Ecto neural progenitor cell (in vitro differentiated cells): ENCODE results near the gene ZNHIT1.
A peak's percentile ranks its signal among the peaks of the same experiment; 100 is the strongest.
"Not testable (repeated sequence)": the region's sequence is repeated elsewhere in the genome, so short reads cannot be mapped to it uniquely, and the experiment has no call there.

Experiments
- DNase-seq: peaks from one replicate; pipeline ENCODE4 v3.0.0-alpha.2; 2018; ENCODE audit warnings: low spot score

ZNHIT1 gene

DNA sequence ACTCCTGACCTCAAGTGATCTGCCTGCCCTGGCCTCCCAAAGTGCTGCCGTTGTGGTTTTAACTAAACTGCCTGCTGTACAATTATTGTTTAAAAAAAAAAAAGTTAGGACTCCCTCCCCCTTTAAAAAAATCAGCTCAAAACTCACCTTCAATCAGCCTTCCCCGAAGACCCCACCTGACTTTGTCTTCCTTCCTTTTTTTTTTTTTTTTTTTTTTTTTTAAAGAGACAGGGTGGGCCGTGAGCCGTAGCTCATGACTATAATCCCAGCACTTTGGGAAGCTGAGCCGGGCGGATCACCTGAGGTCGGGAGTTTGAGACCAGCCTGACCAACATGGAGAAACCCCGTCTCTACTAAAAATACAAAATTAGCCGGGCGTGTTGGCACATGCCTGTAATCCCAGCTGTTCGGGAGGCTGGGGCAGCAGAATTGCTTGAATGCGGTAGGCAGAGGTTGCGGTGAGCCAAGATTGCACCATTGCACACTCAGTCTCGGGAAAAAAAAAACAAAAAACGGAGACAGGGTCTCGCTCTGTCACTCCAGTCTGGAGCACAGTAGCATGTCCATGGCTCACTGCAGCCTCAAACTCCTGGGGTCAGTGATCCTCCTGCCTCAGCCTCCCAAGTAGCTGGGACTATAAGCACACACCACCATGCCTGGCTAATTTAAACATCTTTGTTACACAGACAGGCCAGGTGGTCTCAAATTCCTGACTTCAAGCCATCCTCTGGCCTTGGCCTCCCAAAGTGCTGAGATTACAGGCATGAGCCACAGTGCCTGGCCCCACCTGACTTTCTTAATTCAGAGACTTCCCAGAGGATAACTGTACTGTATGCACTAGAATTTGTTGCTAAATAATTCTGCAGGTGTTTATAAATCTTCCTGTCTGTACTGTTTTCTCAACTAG, 23.7 kb downstream of the ZNHIT1 start:
- DNase-seq = no peak

DNA sequence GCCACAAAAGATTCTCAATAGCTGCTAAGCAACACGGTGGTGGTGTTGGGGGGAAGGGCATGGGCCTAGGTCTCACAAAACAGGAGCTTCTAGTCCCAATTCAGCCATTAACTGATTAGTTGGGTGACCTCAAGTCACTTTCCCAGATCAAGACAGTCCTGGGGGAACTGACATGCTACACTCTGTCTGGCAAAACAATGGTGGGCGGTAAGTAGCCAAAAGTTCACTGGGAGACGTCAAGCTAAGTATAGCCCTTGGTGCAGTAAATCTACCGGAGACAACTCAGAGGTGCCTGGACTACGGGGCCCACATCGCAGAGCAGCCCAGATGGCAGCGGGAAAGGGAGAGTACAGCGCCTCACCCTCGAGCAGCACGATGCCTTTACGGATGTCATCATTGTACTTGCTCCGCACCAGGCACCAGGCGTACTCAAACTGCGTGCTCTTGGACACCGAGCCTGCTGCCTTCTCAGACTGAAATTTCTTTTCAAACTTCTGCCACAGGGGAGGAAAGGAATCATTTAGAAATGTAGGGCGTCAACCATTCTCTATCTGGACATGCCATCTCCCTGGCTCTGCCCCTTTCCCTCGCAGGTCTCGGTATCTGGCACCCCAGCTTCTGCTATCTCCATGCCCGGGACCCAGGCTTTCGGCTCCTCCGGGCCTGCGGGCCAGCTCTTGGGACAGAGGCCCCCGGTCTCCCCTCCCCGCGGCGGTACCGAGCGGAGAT, 25.8 kb downstream of the ZNHIT1 start:
- DNase-seq = no peak

DNA sequence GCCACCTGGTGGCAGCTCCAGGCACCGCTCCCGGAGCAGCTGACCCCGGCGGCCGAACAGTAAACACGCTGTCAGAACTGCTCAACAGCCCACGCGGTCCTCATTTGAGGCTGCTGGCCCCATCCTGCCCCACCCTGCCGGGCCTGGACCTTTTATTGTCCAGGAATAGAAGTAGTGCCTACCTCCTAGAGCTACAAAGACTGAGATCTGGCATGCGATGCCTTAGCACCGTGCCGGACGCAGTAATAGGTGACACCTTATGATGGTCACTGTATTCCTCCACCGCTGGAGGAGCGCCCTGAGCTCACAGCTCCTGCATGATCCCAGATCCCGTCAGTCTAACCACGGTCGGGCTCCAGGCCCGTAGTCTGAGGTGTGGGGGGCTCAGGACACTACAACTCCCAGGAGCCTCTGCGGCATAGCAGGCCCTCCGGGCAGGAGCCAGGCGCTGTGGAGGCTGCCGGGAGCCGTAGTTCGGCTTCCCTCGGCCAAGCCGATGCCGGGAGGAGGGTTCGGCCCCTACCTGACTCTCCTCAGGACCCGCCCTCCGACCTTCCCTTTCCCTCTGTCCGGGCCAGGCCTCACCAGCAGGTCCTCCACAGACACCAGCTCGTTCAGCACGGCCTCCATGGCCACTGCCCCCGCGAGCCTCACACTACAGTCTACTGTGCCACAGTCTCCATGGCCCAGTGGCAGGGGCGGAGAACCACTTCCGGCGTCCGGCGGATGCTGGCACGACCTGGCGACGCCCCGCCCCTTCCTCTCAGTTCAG, 26.6 kb downstream of the ZNHIT1 start, which contains the start of gene FIS1:
Gene FIS1, minus strand, starts transcription at position 707 of the 772 bp plus-strand sequence. Its CDS starts 77 bp downstream, at position 630.
- peak; percentile 96 for DNase-seq

DNA sequence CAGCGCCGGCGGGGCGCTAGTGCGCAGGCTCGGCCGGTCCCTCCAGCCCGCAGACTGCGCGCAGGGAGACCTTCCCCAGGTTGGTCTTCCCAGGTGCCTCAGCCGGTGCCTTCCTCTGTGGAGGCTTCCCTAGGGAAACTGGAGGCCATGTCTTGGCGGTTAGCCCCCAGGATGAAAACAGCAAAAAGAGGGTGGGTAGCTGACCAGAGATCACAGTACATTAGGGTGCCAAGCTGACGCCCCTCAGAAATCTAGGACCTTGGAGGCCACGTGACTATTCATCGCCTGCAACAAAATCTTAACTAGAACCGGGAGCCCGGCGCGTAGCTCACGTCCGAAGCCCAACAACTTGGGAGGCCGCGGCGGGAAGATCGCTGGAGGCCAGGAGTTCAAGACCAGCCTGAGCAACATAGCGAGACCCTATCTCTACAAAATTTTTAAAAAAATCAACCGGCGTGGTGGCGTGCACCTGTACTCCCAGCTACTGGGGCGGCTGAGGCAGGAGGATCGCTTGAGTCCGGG, 27.2 kb downstream of the ZNHIT1 start:
- no peak for DNase-seq

DNA sequence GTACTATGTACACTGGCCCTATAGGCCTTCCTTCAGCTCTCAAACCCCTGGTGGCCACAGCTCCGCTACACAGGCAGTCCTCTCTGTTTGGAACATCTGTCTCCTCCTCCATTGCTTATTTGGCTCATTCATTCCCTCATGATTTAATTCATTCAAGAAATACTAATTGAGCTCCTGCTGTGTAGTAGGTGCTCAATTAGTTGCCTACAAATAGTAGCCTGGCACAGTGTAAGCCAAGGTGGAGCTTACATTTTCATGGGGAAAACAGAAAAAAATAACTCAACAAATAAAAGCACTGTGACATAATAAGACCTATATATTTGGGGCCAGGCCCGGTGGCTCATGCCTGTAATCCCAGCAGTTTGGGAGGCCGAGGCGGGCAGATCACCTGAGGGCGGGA, 30.3 kb downstream of the ZNHIT1 start:
- no peak for DNase-seq

DNA sequence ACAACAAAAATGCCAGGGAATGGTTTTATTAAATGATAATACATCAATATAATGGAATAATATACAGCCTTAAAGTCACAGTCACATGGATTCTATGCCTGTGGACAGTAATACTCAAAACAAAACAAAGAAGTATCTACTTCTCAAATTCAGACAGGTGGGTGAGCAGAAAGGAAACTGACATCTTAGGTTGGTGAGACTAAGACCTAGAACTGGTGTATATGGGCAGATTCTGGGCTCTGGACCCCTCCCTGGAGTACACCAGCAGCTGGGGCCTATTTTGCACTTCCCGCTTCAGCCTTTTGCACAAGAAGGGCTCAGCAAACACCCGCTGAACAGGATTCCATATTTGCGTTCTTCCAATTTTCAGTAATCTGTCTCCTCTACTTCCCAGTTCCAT, 32.4 kb downstream of the ZNHIT1 start:
- no peak for DNase-seq

DNA sequence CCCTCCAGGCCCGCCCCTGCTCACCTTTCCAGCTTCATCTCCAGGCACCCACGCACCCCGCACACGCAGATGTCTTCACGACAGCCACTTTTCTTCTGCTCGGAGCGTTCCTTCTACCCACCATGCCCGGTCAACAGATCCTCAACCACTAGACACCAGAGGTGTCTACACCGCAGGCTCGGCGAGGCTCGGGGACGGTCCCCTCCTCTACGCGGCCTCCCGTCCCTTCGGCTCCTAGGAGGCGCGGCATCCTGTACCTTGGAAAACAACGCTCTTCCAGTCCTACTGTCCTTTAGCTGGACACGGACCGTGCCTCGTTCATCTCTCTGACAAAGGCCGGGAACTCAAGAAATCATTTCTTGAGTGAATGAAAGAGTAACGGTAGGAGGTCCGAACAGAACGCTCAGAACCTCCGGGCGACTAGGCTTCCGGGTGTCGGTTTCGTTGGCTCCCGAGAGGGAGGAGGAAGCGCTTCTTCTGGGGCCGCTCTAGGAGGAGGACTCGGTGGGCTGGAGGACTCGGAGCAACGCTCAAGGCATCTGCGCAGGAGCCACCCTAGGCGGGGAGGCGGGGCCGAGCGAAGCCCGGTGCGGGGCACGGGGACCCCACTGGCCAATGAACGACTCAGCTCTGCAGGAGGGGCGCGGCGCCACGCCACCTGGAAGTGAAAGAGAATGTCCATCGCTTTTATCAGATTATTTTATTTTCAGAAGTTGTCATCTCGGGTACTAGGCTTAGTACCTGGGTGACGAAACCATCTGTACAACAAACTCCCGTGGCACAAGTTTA, 34.1 kb downstream of the ZNHIT1 start:
- DNase-seq = peak; percentile 97

DNA sequence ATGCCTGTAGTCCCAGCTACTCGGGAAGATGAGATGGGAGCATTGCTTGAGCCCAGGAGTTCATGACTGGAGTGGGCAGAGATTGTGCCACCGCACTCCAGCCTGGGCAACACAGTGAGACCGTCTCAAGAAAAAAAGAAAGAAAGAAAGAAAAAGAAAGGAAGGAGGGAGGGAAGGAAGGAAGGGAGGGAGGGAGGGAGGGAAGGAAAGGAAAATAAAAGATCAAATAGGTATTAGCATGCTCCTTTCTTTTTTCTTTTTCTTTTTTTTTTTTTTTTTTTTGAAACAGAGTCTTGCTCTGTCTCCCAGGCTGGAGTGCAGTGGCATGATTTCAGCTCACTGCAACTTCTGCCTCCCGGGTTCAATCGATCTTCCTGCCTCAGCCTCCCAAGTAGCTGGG, 35.2 kb downstream of the ZNHIT1 start:
- not testable (repeated sequence) for DNase-seq

DNA sequence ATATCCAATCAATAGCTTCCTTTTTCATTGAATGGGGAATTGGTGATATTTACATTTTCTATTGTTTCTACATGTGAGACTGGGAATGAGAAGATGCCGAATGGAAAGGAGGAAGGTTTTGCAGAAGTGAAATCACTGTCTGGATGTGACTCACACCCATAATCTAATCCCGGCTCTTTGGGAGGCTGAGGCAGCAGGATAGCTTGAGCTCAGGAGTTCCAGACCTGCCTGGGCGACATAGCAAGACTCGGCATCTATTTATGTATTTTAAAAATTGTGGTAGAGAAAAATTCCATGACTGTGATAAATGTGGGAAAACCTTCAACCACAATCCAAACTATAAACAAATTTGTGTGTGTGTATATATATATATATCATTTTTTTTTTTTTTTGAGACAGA, 37.8 kb downstream of the ZNHIT1 start:
- DNase-seq = no peak

DNA sequence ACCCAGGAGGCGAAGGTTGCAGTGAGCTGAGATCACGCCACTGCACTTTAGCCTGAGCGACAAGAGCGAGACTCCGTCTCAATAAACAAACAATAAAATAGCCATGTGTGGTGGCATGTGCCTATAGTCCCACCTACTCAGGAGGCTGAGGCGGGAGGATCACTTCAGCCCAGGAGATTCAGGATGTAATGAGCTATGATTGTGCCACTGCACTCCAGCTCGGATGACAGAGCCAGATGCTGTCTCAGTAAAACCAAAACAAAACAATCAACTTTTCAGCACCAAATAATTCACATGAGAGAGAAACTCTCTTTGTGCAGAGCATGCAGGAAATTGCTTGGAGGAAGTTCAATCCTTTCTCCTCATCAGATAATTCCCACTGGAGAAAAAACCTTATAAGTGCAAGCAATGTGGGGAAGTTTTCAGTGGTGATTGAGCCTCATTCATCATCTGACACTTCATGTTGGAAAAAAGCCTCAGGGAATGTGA, 40.3 kb downstream of the ZNHIT1 start:
- no peak for DNase-seq

DNA sequence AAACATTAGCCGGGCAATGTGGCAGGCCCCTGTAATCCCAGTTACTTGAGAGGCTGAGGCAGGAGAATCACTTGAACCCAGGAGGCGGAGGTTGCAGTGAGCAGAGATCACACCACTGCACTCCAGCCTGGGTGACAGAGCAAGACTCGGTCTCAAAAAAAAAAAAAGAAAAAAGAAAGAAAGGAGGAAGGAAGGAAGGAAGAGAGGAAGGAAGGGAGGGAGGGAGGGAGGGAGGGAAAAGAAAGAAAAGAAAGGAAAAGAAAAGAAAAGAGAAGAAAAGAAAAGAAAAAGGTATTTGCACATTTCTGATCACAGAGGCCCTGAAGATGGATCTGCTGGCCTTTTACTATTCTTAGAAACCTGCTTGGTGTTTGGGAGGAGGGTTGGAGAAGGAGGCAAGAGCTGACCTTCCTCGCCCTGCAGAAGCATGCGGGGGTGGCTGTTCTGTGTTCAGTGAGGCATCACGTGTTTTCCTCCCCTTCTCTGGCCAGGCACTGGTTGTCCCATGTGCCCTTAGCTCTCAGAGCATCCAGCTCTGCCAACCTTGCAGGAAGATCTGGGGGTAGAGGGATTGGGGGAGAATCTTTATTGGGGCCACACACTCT, 46.2 kb downstream of the ZNHIT1 start:
- not testable (repeated sequence) for DNase-seq

DNA sequence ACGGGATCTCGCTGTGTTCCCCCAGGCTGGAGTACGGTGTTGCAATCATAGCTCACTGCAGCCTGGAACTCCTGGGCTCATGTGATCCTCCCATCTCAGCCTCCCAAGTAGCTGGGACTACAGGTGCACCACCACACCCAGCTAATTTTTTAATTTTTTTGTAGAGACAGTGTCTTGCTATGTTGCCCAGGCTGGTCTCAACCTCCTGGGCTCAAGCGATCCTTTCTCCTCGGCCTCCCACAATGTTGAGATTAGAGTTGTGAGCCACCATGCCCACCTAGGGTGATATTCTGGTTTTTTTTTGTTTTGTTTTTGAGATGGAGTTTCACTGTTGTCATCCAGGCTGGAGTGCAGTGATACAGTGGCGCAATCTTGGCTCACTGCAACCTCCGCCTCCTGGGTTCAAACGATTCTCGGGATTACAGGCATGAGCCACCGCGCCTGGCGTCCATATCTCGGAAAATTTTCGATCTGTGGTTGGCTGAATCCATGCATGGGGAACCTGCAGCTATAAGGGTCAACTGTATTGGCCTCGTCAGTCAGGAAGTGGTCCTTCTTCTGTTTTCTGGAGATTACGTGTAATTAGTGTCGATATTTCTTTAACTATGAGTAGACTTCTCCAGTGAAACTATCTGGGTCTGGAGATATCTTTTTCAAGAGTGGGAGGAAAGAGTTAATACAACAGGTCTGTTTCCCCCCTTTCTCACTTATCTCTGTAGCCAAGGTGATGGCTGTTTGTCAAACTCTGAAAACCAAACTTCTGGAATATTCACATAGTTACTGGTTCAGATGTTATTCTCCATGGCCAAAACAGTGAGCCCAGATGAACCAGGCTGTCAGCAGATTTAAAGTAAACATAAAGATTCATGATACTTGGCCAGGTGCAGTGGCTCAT, 47.9 kb downstream of the ZNHIT1 start:
- no peak for DNase-seq

DNA sequence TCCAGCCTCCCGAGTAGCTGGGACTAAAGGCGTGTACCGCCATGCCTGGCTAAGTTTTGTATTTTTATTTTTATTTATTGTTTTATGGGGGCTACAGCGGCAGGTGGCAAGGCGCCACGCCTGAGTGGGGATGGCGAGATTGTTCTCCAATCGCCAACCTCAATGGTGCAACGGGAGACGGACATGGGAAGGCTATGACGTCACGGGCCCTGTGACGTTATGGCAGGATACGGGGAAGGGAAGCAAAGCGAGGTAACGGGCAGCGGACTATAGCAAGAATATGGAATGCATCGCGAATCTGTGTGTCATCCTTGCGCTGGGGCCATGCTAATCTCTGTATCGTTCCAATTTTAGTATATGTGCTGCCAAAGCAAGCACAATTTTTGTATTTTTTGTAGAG, 51.7 kb downstream of the ZNHIT1 start:
- DNase-seq = no peak

DNA sequence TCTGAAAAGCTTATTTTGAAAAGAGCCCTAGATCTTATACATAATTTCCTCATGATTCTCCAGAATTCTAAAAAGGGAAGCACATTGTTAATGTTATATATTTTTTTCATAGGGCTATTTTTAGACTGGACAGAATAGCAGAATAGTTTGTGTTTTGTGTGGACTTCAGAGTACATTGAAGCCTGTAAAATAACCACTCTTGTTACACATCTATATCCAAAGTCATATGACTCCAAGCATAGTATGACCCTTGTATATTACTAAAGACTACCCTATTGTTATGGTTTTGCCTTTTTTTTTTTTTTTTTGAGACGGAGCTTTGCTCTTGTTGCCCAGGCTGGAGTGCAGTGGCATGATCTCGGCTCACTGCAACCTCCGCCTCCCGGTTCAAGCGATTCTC, 53.1 kb downstream of the ZNHIT1 start:
- no peak for DNase-seq

DNA sequence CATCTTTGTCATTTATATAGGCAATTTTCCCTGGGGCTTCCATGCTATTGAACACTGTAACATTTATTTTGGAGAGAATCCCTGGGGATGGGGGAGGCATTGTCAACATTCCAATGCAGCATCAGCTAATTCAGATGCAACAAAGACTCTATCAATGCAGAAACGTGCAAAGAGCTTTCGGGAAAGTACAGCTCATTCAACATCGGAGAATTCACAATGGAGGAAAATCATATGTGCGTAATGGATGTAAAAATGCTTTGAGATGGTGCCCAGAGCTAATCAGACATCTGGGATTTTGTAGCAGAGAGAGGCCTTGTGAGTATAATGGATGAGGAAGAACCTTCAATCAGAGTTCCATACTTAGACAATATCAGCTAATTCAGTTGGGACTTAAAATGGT, 55.2 kb downstream of the ZNHIT1 start:
- no peak for DNase-seq
